GM12874 (cell line): ENCODE data around the gene TH.

Experiments used
- CTCF ChIP-seq: IDR thresholded peaks from 2 replicates; pipeline ENCODE4 v1.5.1; 2011; ENCODE audit warnings: low read depth, mild to moderate bottlenecking, control low read depth, low read length, moderate library complexity; ENCODE audit not compliant: insufficient read depth

The TH gene

GRCh38 chr11:2185324-2186085 is 13.9 kb upstream of the TH start:
- no peak for TF ChIP-seq CTCF

DNA sequence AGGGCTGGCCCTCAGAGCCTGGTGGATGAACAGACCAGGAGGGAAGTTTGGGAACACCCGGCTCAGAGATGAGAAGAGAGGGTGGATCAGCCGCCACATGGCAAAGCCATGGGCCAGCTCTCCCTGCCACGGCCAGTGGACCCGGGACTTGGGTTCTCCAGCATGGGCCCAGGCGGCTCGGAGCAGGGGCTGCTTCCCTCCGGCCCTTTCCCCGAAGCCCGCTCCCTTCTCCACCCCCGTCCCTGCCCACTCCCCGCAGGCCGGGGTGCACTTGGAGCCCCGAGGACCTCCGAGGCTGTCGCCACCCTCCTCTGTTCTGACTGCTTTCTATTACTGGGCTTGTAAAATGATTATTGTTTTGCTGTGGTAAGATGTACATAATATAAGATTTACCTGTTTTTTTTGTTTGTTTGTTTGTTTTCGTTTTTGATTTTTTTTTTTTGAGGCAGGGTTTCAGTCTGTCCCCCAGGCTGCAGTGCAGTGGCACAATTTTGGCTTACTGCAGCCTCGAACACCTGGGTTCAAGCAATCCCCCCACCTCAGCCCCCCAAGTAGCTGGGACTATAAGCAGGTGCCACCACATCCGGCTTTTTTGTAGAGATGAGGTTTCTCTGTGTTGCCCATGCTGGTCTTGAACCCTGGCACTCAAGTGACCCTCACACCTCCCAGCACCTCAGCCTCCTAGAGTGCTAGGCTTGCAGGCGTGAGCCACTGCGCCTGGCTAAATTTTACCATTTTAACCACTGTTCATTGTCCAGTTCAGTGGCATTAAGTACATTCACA is 11.3 kb upstream of the TH start:
- TF ChIP-seq CTCF = no peak

DNA sequence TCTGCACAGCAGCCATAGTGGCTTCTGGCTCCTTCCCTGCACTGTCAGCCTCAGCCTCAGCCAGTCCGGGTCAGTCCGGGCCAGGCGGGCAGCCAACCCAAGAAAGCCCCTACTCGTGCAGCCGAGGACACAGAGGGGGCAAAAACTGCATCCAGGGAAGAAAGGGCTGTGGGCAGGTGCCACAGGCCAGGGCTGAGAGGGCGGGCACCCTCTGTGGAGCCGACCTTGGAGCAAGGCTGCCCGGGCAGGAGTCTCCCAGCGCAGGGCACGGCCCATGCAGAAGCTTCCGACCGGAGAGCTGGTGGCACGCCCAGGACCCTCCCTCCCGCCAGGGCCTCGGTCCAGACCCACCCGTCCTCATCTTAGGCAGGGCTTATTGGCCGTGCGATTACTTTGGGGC is 10.5 kb upstream of the TH start:
- no peak for TF ChIP-seq CTCF

DNA sequence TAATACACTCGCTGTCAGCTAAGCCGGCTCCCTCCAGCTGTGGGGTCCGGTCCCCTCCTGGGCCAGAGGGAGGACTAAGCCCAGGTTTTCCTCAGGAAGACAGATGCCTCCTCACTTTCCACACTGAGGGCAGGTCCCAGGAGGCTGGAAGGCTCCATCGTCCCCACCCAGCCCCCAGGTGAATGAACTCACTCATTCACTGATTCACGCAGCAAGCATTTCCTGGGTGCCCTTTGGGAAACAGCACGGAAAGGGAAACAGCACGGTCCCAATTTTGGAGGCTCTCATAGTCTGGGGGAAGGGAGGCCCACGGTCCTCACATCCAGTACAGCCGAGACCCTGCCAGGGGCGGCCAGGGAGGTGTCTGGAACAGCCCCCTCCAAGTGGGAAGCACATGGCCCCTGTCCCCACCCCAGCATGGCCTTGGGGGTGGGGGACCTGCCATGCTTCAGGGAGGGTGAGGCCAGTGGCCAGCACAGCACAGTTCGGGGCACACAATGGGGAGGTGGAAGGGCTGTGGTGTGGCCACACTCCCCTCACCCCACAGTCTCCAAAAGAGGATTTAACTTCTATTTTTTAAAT is 9.3 kb upstream of the TH start:
- no peak for TF ChIP-seq CTCF

- TF ChIP-seq CTCF = no peak
Observed at GRCh38 chr11:2180347-2180746, 8.7 kb upstream of the TH start.

DNA sequence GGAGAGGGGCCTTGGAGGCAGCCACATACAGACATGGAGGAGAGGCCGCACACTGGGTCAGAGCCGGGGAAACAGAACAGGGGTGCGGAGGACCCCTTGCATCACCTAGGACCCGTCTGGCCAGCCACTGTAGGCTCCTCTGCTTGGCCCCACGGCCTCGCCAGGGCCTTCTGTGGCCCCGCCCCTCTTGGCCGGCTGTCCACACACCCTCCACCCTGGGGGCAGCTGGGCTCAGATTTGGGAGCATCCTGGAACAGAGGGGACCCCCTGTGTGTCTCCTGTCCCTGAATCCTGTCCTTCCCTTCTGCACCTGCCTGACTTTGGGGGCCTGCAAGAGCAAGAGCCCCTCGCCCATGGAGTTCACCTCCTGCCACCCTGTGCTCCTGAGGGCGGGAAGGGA is 7.9 kb upstream of the TH start:
- no peak for TF ChIP-seq CTCF

GRCh38 chr11:2178906-2179494 is 7.4 kb upstream of the TH start:
- no peak for TF ChIP-seq CTCF
